Measurements from ENCODE around the gene OTOF.

Gene OTOF

DNA sequence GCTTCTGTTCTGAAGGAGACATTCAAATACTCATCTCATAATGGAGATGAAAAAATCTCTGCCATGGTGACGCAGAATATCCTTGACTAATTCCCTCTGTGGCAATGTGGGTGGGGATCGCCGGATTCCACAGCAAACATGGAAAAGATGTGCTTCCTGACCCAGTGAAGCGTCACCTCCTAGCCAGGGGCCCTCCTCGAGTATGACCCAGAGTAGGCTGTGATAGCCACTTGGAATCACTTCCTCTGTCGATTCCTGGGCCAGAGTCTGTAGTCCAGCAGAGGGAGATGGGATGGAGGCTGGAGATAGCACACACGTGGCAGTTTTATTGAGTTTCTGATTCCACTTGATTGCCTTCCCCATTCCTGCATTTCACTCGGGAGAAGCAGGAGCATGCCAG lies 39.4 kb downstream of the OTOF start:
- TF ChIP-seq, protein P1, sequence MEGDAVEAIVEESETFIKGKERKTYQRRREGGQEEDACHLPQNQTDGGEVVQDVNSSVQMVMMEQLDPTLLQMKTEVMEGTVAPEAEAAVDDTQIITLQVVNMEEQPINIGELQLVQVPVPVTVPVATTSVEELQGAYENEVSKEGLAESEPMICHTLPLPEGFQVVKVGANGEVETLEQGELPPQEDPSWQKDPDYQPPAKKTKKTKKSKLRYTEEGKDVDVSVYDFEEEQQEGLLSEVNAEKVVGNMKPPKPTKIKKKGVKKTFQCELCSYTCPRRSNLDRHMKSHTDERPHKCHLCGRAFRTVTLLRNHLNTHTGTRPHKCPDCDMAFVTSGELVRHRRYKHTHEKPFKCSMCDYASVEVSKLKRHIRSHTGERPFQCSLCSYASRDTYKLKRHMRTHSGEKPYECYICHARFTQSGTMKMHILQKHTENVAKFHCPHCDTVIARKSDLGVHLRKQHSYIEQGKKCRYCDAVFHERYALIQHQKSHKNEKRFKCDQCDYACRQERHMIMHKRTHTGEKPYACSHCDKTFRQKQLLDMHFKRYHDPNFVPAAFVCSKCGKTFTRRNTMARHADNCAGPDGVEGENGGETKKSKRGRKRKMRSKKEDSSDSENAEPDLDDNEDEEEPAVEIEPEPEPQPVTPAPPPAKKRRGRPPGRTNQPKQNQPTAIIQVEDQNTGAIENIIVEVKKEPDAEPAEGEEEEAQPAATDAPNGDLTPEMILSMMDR (IDR thresholded peaks at IDR 0.05; ENCODE audit: insufficient read depth, low read depth, low read length, missing control alignments): peak; percentile 1
- peak; percentile 42 for DNase-seq (ENCODE audit: low read depth)

DNA sequence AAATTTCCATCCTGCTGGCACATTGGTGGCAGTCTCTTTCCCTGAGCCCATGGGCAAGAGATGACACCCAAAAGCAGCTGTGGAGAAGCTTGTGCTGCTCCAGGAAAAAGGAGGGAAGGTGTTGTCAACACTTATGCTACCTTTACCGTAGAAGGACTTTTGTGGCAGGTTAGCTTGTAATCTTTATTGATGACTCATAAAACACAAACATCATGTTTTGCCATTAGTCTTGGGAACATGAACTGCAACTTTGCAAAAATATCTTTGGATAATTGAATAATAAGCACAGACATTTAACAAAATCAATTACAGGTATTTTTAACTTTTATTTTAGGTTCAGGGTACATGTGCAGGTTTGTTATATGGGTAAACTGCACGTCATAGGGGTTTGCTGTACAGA lies 42.8 kb downstream of the OTOF start:
- TF ChIP-seq, protein P1 (IDR thresholded peaks at IDR 0.05; ENCODE audit: insufficient read depth, low read depth, low read length, missing control alignments): no peak
- no peak for DNase-seq (ENCODE audit: low read depth)
- no peak overlapping the region for H3K4me3 ChIP-seq (ENCODE audit: low read length)

More for the DNA sequence above, 39.4 kb downstream of the OTOF start:
- H3K4me3 ChIP-seq (ENCODE audit: low read length): no peak overlapping the region

DNA sequence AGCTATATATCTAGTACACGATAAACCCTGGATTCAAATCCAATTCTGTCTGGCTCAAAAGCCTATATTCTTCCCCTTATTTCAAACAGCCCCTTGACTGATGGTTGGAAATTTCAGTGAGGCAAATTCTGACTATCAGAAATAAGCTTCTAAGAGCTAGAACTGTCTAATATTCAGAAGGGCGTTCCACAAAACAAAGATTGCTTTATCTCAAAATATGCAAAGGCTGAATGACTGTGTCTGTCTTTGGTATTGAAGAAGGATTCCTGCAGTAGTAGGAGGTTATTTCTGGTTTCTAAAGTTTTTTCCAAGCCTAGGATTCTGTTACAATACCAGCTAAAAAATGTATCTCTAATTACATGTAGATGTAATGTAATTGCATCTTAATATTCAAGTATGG lies 45.1 kb downstream of the OTOF start:
- no peak for DNase-seq (ENCODE audit: low read depth)
- TF ChIP-seq, protein P1 (IDR thresholded peaks at IDR 0.05; ENCODE audit: insufficient read depth, low read depth, low read length, missing control alignments): no peak
- H3K4me3 ChIP-seq (ENCODE audit: low read length): no peak overlapping the region

DNA sequence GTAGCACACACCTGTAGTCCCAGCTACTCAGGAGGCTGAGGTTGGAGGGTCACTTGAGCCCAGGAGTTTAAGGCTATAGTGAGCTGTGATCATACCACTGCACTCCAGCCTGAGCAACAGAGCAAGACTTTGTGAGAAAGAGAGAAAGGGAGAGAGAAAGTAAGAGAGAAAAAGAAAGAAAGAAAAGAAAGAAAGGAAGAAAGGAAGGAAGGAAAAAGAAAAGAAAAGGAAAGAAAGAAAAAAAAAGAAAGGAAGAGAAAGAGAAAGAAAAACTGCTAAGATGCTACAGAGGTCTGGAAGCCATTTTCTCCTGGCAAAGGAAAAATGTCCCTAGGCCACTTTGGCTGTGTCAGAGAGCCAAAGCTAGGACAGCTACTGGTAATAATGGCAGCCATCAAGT lies 45.6 kb downstream of the OTOF start:
- DNase-seq (ENCODE audit: low read depth): no peak
- TF ChIP-seq, protein P1 (IDR thresholded peaks at IDR 0.05; ENCODE audit: insufficient read depth, low read depth, low read length, missing control alignments): no peak

DNA sequence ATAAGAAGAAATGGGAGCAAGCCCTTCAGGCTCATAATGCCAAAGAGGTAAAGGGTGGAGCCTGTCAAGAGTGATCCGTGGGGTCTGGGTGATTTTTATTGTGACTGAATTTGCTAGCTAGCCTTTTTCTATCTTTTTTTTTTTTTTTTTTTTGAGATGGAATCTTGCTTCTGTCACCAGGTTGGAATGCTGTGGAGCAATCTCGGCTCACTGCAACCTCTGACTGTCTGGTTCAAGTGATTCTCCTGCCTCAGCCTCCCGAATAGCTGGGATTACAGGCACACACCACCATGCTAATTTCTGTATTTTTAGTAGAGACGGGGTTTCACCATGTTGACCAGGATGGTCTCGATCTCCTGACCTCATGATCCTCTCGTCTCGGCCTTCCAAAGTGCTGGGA lies 47.1 kb downstream of the OTOF start:
- TF ChIP-seq, protein P1 (IDR thresholded peaks at IDR 0.05; ENCODE audit: insufficient read depth, low read depth, low read length, missing control alignments): no peak

More for the DNA sequence above, 45.6 kb downstream of the OTOF start:
- H3K4me3 ChIP-seq (ENCODE audit: low read length): no peak overlapping the region

DNA sequence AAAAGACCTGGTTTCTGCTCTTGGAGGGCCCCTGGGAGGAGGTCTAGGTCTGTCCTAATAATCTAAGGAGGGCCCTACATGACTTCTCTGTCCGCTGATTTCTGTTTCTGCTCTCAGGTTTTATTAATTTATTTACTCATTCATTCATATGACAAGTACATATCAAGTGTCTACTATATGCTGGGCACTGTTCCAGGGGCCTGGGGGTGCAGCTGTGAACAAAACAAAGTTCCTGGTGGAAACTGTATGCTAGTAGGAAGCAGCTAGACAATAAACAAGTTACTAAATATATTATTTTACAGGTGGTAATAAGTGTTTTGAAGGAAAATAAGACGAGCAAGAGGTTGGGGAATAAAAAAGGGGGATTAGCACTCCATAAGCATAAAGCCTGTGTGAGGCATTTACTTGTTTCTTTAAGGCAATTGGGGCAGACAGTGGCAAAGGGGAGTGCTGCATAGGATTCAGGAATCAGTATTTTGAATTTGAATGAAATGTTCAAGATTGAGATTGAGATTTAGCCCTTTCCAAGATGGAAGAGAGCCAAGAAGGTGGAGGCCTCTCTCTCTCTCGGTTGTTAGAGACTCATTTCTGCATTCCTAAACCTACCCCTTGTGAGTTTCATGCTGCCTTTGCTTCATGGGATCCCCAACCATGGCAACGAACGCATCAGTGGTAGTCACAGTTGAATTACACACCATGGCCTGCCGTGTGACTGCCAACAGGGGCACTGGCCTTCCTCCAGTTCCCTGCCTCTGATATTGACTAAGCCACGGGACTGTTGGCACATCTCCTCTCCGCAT lies 47.9 kb downstream of the OTOF start:
- H3K4me3 ChIP-seq (ENCODE audit: low read length): no peak overlapping the region
- TF ChIP-seq, protein P1 (IDR thresholded peaks at IDR 0.05; ENCODE audit: insufficient read depth, low read depth, low read length, missing control alignments): no peak
- peak; percentile 8 for DNase-seq (ENCODE audit: low read depth)

More for the DNA sequence above, 47.1 kb downstream of the OTOF start:
- DNase-seq (ENCODE audit: low read depth): peak; percentile 45
- no peak overlapping the region for H3K4me3 ChIP-seq (ENCODE audit: low read length)

DNA sequence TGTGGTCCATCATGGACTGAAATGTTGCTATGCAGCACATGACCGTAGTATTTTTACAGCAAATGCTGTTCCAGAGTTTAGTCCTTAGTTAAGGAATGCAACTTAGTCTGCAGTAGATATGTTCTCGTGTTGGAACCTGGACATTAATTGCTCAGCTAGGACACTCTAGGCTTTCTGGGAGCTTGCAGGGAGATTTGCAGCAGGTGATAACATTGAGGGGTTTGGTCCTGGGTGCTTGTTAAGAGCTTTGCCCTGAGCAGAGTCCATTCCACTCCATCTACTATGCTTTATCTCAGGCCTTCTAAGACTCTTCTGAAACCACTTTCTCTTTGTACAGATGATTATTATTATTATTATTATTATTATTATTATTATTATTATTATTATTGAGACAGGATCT lies 49.1 kb downstream of the OTOF start:
- DNase-seq (ENCODE audit: low read depth): no peak
- no peak overlapping the region for H3K4me3 ChIP-seq (ENCODE audit: low read length)
- TF ChIP-seq, protein P1 (IDR thresholded peaks at IDR 0.05; ENCODE audit: insufficient read depth, low read depth, low read length, missing control alignments): no peak

Measured in epithelial cell of esophagus (primary cell).